Bronchial epithelial cell (primary cell): ENCODE results near the gene PLCH2. TPM values are rescaled to one million over a fixed set of nuclear protein-coding genes. Genes with fewer than 3 reads are reported as not detected.
A peak's percentile ranks its signal among the peaks of the same experiment; 100 is the strongest.

Source experiments
- DNase-seq: peaks from one replicate; pipeline ENCODE4 v3.0.0-alpha.2; 2010; ENCODE audit warnings: low read depth
- FAIRE-seq: peaks from 2 replicates; lab custom pipeline; 2011; peaks lifted over from hg19 to GRCh38; lab: Jason Lieb, UNC
- H3K27me3 ChIP-seq: 2 replicates; pipeline ENCODE4 v1.5.1; 2011; ENCODE audit warnings: low read length; ENCODE audit not compliant: control insufficient read depth, insufficient read depth
- H3K36me3 ChIP-seq: 2 replicates; pipeline ENCODE4 v1.5.1; 2011; ENCODE audit warnings: low read length; ENCODE audit not compliant: control insufficient read depth, insufficient read depth
- H3K4me3 ChIP-seq: 2 replicates; pipeline ENCODE4 v1.5.1; 2011; ENCODE audit warnings: mild to moderate bottlenecking, low read depth, low read length, control low read depth
- total RNA-seq: library from RNA; depleted of rRNA; stranded (reverse); fragments of >200 nt; gene quantifications from 2 replicates; pipeline ENCODE4 v1.2.1, GENCODE V29; 2014
- TF ChIP-seq, protein P1 (sequence below): IDR thresholded peaks from 2 replicates; pipeline ENCODE4 v1.5.1; 2011; ENCODE audit warnings: mild to moderate bottlenecking, moderate library complexity, low read length, control low read depth, inconsistent platforms; ENCODE audit not compliant: insufficient read depth, severe bottlenecking

The PLCH2 gene
- total RNA-seq, 1 donor from 2014 or later, result 64.2 TPM

DNA sequence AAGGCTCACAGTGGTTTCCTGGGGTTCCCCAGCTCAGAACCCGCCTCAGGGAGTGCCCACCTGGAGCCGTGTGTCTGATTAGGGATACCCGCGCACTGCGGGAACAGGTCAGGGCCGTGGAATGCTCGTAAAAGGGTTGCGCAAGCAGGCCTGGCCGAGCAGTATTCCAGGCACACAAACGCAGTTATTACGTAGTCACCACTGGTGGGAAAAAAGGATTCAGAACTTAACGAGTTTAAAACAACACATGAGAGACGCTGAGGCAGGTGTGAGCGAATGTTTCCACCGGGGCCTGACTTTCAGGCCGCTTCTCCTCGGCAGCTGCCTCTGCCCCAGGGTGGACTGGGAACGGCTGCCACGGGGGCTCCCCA is 18.2 kb downstream of the PLCH2 start:
- TF ChIP-seq, protein P1, sequence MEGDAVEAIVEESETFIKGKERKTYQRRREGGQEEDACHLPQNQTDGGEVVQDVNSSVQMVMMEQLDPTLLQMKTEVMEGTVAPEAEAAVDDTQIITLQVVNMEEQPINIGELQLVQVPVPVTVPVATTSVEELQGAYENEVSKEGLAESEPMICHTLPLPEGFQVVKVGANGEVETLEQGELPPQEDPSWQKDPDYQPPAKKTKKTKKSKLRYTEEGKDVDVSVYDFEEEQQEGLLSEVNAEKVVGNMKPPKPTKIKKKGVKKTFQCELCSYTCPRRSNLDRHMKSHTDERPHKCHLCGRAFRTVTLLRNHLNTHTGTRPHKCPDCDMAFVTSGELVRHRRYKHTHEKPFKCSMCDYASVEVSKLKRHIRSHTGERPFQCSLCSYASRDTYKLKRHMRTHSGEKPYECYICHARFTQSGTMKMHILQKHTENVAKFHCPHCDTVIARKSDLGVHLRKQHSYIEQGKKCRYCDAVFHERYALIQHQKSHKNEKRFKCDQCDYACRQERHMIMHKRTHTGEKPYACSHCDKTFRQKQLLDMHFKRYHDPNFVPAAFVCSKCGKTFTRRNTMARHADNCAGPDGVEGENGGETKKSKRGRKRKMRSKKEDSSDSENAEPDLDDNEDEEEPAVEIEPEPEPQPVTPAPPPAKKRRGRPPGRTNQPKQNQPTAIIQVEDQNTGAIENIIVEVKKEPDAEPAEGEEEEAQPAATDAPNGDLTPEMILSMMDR, result no peak
- Histone ChIP-seq H3K4me3 (no peak overlapping the region), H3K36me3 (peaks cover 40% of the 10 kb centered on the region), H3K27me3 (no peaks in the 10 kb centered on the region)
- DNase-seq (peak; percentile 38), FAIRE-seq (no peak)

DNA sequence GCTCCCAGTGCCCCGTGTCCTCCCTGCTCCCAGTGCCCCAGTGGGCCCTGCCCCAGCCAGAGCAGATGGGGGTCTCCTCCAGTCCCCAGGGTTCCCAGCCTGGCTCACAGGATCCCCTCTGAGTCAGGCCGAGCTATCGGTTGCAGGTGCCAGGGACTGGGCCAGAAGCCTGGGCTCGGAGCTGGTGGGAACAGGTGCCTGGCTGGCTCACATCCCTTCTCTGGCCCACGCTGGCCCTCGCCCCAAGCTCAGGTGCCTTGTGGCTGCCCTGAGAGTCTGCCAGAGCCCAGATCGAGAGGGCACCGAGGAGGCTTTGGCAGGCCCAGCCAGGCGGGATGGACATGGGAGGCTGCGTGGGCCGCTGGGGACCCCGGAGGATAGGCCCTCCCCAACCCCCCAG is 18.9 kb downstream of the PLCH2 start:
- TF ChIP-seq, protein P1, result no peak
- no peak for FAIRE-seq
- H3K4me3 ChIP-seq, result no peak overlapping the region
- H3K27me3 ChIP-seq, result no peaks in the 10 kb centered on the region
- H3K36me3 ChIP-seq, result peaks cover 43% of the 10 kb centered on the region
- DNase-seq, result no peak

DNA sequence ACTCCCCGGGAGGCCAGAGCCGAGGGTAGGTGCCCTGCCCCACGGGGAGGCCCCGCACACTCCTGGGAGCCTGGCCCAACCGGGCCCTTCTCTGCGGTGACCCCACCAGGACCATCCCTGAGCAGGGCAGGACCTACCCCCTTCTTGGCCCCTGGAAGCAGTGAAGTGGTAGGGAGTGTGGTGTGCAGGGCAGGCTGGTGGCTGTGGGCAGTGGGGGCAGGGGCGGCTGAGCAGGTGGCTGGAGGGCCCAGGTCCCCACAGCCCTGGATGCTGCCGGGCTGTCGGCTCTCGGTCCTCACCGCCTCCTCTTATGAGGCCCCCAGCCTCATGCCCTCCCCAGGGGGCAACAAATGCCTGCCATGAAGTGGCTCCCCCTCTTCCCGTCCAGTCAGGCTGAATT is 19.5 kb downstream of the PLCH2 start:
- TF ChIP-seq, protein P1, result no peak
- DNase-seq (no peak), FAIRE-seq (no peak)
- no peak overlapping the region for H3K4me3 ChIP-seq
- H3K27me3 ChIP-seq, result no peaks in the 10 kb centered on the region
- H3K36me3 ChIP-seq, result peaks cover 45% of the 10 kb centered on the region

DNA sequence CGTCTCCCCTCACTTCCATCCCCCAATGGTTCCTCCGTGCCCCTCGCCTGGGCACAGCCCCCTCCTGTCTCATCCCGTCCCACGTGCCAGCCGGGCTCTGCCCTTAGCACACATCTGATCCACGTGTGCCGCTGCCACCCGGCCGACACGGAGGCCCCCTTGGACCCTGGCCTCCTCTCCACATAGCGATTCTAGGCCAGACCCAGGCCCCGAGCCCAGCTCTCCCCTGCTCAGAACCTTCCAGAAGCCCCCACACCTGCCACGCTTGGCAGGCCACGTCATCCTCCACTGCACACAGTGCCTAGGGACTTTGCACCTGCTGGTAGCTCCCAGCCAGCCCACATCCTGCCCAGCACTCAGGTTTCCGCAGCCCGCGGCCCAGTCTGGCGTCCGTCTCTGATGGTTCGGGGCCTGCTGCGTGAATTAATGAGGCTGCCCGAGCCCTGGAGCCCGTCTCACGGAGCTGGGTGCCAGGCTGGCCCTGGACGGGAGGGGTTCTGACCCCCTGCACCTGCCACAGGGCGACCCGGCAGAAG is 20.1 kb downstream of the PLCH2 start:
- no peaks in the 10 kb centered on the region for H3K27me3 ChIP-seq
- peaks cover 45% of the 10 kb centered on the region for H3K36me3 ChIP-seq
- H3K4me3 ChIP-seq, result no peak overlapping the region
- no peak for FAIRE-seq
- DNase-seq, result no peak
- TF ChIP-seq, protein P1, result no peak

DNA sequence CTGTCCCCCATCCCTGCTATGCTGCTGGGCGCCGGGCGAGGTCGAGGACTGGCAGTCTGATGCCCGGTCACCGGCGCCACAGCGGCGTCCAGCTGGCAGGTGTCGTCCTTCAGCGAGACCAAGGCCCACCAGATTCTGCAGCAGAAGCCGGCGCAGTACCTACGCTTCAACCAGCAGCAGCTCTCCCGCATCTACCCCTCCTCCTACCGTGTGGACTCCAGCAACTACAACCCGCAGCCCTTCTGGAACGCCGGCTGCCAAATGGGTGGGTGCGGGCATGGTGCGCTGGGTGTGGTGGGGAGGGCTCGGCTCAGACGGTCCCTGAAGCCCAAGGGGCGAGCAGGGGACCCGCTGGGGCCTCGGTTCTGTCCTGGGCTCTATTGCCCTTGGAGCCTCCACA is 20.7 kb downstream of the PLCH2 start:
- Histone ChIP-seq H3K27me3 (no peaks in the 10 kb centered on the region), H3K36me3 (peaks cover 43% of the 10 kb centered on the region), H3K4me3 (no peak overlapping the region)
- TF ChIP-seq, protein P1, result no peak
- DNase-seq (no peak), FAIRE-seq (no peak)

DNA sequence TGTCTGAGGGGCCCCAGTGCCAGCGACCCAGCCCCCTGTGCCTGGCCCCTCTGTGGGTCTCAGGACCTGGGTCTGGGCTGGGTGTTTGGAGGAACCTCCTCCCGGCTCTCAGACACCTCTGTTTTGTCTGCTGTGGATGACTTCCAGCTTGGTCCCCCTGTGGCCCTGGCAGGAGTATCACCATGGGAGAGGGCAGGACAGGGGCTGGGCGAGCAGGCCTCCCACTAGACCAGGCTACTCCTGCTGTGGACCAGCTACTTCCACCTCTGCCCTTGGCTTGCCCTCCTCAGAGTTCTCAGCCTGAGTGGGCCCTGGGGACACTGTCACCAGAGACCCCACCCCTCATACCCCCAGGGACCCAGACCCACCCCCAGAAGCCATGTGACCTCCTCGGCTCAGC is 21.8 kb downstream of the PLCH2 start:
- Histone ChIP-seq H3K4me3 (no peak overlapping the region), H3K36me3 (peaks cover 42% of the 10 kb centered on the region), H3K27me3 (no peaks in the 10 kb centered on the region)
- FAIRE-seq, result no peak
- TF ChIP-seq, protein P1, result no peak
- DNase-seq, result no peak
